Measurements from ENCODE around the gene MS4A6A. TPM values are rescaled to one million over a fixed set of nuclear protein-coding genes. Genes with fewer than 3 reads are reported as not detected.

MS4A6A gene
- total RNA-seq, 1 donor from 2014 or later, result not detected

- Mint-ChIP-seq H3K4me3 (ENCODE audit: unreplicated experiment) (no peak overlapping the region), H3K4me1 (ENCODE audit: low read depth, unreplicated experiment) (peaks cover 1% of the 10 kb centered on the region), H3K27ac (ENCODE audit: unreplicated experiment) (no peak overlapping the region), H3K27me3 (ENCODE audit: unreplicated experiment) (no peaks in the 10 kb centered on the region), H3K36me3 (ENCODE audit: unreplicated experiment) (no peaks in the 10 kb centered on the region), H3K9me3 (ENCODE audit: unreplicated experiment) (peaks cover 4% of the 10 kb centered on the region)
- no peak for DNase-seq
- TF ChIP-seq CTCF (IDR thresholded peaks at IDR 0.05; ENCODE audit: partially characterized antibody, unreplicated experiment), result no peak
Measured at GRCh38 chr11:60124802-60125432, 58.0 kb downstream of the MS4A6A start.

Small RNA genes within 50 kb of the gene (microRNA-seq; reads per million reads assigned to microRNA genes)
- gene MIR6503 (ENCODE audit: unreplicated experiment), result not detected

Other genes starting within 250 kb of the MS4A6A start
- 0.54 TPM for gene OOSP1, start 244.7 kb downstream of the MS4A6A start, total RNA-seq (ENCODE audit: unreplicated experiment)
- not detected for gene OOSP4A, start 219.1 kb downstream of the MS4A6A start, total RNA-seq (ENCODE audit: unreplicated experiment)
- gene OOSP4B, start 165.9 kb downstream of the MS4A6A start, total RNA-seq (ENCODE audit: unreplicated experiment), result not detected
- gene OOSP2, start 142.7 kb downstream of the MS4A6A start, total RNA-seq (ENCODE audit: unreplicated experiment), result not detected
- gene MS4A3, start 126.4 kb downstream of the MS4A6A start, total RNA-seq (ENCODE audit: unreplicated experiment), result not detected
- gene MS4A2, start 94.4 kb downstream of the MS4A6A start, total RNA-seq (ENCODE audit: unreplicated experiment), result not detected
- not detected for gene MS4A4E, start 60.1 kb upstream of the MS4A6A start, total RNA-seq (ENCODE audit: unreplicated experiment)
- gene MS4A4A, start 97.6 kb upstream of the MS4A6A start, total RNA-seq (ENCODE audit: unreplicated experiment), result not detected
- gene MS4A6E, start 144.2 kb upstream of the MS4A6A start, total RNA-seq (ENCODE audit: unreplicated experiment), result not detected
- gene MS4A7, start 195.4 kb upstream of the MS4A6A start, total RNA-seq (ENCODE audit: unreplicated experiment), result not detected
- not detected for gene MS4A14, start 213.4 kb upstream of the MS4A6A start, total RNA-seq (ENCODE audit: unreplicated experiment)
- gene MS4A5, start 246.5 kb upstream of the MS4A6A start, total RNA-seq (ENCODE audit: unreplicated experiment), result not detected

All from glutamatergic neuron (in vitro differentiated cells).